Urothelium cell line (cell line): ENCODE measurements around the gene FRS2.
"Not testable (repeated sequence)": the region's sequence is repeated elsewhere in the genome, so short reads cannot be mapped to it uniquely, and the experiment has no call there.

ENCODE experiments used
- DNase-seq: peaks from one replicate; pipeline ENCODE4 v3.0.0; 2011; ENCODE audit warnings: low spot score, mixed read lengths
- FAIRE-seq: peaks from 2 replicates; lab custom pipeline; 2011; peaks lifted over from hg19 to GRCh38; lab: Jason Lieb, UNC

Gene FRS2, protein sequence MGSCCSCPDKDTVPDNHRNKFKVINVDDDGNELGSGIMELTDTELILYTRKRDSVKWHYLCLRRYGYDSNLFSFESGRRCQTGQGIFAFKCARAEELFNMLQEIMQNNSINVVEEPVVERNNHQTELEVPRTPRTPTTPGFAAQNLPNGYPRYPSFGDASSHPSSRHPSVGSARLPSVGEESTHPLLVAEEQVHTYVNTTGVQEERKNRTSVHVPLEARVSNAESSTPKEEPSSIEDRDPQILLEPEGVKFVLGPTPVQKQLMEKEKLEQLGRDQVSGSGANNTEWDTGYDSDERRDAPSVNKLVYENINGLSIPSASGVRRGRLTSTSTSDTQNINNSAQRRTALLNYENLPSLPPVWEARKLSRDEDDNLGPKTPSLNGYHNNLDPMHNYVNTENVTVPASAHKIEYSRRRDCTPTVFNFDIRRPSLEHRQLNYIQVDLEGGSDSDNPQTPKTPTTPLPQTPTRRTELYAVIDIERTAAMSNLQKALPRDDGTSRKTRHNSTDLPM

DNA sequence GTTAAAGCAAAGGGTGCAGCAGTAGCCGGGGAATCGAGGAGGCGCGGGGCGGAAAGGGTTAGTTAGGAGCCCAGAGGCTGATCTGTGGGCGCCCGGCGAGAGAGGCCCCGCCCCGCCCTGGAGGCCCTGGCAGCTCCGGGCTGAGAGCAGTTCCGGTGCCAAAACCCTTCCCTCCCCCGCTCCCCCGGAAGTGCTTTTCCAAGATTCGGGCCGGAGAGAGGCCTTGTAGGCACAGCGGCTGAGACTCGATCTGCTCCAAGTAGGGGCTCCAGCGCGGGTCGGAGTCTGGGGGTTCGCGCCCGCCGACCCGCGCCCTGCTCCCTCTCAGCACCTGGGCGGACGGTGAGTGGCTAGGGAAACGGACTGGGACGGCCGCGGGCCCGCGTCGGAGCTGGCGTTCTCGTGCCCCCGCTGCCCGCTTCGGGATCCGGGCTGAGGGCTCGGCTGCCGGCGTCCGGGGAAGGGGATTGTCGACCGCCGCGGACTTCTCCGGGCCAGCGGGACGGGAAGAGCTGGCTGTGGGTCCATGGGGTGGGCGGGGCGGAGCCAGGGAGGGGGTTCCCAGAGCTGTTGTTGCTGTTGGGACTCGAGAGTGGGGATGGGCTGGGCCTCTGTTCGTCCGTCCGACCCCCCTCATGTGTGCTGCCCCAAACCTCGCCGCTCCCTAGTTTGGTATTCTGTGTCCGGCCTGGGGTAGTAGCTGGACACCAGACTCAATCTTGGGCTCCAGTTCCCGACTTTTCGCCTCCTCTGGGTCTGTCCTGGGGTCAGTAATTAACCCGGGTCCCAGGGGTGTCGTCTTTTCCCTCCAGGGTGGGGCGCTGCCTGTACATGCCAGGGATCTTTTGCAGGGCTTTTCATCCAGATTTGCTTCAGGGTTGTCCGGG lies at the start of gene FRS2:
Gene FRS2 (plus strand): TSS at position 200 of the 887 bp plus-strand sequence. CDS start 98,643 bp downstream, outside the sequence.
- FAIRE-seq (no peak), DNase-seq (peak; percentile 91)

DNA sequence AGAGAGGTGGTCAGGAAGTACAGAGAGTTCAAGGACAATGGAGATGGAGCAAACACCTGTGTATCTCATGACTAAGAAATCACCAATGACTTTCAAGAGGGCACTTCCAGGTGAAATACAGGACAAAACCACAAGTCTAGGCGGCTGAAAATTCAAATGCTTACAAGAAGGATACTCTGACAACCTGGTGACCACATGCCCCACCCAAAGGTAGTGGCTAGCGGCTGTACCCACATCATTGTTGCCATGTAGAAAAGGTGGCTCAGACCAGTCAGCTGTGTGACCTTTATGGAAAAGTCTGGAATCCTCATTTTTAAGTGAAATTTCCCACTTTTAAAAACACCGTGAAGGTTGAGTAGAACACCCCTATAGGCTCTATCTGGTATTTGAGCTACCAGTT lies 48.6 kb upstream of the FRS2 start:
- DNase-seq (no peak), FAIRE-seq (no peak)

DNA sequence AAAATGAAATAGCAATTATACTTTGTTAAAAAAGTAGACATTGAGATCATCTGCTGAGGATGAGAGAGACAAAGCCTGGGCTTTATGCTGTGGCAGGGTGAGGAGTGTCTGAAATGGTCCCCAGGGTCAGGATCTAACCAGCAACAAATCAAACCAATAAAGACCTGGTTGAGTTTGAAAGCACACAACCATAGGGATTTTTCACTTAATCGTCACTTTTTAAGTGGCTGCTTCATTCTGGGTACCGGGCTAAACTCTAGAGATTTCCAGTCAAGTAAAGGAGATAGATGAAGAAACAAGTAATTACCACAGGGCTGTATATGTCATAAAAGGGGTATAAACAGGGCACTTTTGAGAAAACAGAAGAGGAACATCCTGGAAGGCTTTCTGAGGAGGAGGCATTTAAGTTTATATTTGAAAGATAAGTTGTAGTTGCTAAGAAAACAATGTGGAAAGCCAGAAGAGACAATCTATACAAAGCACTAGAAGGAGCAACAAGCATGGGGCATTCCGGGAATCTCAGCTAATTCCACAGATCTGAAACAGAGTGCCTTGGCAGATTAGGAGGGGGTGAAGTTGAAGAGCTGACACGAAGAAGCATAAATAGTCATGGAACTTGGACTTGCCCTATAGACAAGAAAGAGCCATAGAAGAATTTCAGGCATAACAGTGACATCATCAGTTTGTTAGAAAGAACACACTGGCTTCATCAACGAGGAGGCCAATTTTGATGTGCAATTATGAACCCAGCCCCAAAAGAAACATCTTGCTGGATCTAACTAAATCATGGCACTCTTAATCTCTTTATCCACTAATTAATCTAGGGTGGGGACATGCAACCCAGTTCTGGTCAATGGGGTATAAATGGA lies 46.9 kb upstream of the FRS2 start:
- DNase-seq, result no peak
- no peak for FAIRE-seq

DNA sequence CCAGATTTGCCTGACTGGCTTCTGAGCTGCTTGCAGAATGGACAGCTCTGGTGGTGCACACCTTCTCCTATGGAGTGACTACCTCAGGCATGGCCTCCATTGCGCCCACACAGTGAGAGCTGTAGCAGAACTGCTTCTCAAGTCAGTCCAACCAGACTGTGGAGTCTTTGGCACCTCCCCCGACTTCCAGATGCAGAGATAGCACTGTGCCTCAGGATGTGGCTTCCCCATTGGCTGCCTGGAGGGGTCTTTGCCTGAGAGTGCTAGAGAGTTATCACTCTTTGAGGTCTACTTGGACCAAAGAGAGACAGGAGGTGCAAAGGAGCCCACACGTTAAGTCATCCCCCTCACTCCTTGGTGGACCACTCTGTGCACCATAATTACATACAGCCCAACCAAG lies 44.8 kb upstream of the FRS2 start:
- FAIRE-seq (no peak), DNase-seq (no peak)

DNA sequence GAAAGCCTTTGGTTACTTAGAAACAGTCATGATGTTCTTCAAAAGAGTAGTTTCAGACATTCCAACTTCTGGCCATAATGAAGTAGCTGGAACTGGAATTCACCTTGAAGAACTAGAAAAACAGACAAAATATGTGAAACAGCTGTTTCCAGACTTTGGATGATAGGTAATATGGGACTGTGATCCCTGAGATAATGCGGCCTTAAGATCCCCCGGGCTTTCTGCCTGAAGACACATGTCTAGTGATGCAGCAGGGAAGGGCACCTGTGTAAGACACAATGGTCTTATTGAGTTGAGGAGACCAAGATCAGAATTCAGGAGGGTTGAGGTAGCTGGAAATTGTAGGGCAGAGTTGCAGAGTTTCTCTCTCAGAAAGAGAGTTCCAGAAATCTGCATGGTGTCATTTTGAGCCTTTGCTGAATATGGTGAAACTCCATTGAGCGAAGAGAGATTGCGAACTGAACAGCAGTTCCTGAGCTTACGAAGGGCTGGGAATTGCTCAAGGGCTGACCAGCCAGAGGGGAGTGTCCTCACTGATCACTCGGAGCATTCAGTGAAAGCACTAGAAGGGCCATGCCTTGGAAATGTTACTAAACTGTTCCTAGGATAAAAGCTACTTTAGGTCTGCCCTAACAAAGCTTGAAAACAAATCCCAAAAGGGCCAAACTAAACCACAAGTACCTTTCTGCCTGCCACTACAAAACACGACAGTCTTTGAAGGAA lies 41.7 kb upstream of the FRS2 start:
- no peak for FAIRE-seq
- no peak for DNase-seq

DNA sequence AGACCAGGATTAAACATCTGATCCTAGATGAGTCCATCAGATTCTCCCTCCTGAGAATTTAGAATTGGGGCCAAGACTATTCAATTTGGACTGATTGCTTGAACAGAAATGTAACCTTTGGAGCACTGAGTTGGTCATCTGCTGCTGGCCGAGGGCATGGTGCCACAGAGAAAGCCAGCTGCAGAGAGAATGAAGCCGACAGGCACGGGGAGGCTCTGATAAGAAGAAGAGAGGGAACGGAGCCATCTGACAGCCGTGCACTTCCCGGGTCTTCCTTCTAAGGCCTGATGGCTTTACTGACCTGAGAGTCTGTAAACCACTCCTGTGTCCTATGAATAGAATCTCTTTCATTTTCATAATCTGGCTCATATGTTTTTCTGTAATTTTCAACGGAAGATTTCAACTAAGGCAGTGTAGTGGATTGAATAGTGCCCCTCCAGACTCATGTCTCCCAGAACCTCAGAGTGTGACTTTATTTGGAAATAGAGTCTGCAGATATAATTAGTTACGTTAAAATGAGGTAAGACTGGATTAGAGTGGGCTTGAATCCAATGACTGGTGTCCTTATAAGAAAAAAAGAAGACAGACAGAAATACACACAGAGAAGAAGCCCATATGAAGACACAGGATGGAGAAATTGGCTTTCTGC lies 39.1 kb upstream of the FRS2 start:
- DNase-seq (no peak), FAIRE-seq (no peak)

DNA sequence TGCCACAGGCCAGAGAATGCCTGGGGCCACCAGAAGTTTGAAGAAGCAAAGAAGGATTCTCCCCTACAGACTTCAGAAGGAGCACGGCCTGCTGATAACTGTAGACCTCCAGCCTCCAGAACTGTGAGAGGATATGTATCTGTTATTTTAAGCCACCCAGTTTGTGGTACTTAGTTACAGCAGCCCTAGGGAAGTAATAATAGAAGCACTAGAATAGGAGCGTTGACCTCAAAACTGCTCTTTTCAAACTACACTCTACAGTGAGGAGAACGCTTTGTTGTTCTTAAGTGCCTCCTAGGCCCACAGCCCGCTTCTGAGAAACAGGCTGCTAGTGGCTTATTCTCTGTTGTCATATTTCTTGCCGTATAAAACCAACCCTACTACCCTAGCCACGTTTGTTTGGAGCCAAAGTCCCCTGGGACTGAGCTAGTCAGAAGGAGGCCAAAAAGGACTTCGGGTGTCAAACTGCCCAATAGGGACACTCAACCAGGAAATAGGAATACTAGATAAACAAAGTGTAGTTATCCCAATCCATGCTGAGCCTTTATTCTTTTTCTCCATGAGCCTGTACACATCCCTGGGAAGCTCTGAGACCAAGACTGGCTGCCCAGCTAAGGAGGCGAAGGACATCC lies 38.5 kb upstream of the FRS2 start:
- no peak for DNase-seq

DNA sequence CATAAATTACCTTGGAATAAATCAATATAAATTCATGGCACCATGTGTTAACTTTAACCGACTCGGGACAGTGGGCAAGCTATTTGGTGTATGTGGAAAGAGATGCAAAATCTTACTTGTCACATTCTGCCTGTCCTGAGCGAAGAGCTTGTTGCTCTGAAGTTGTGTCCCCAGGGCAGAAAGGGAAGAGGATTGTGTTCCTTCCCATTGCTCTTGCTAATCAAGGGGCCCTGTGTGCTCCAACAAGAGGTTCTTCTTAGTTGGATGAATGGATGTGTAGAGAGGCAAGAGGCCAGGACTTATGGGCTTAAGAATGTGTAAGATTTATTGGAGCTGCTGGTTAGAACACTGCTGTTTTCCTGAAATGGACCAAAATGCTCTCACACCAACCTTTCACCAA lies 36.5 kb upstream of the FRS2 start:
- DNase-seq, result no peak
- FAIRE-seq, result no peak

More for the DNA sequence above, 38.5 kb upstream of the FRS2 start:
- FAIRE-seq, result no peak

DNA sequence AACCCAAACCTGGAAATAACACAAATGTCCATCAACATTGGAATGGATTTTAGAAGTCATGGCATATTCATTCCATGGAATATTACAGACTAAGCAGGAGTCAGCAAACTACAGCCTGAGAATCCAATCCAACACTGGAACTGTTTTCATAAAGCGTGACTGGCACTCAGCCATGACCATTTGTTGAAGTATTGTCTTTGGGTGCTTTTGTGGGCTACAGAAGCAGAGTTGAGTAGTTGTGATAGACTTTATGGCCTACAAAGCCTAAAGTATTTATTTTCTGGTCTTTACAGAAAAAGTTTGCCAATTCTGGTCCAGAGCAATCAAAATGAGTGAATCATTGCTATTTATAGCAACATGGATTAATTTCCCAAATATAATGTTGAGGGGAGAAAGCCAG lies 34.5 kb upstream of the FRS2 start:
- FAIRE-seq (no peak), DNase-seq (no peak)

DNA sequence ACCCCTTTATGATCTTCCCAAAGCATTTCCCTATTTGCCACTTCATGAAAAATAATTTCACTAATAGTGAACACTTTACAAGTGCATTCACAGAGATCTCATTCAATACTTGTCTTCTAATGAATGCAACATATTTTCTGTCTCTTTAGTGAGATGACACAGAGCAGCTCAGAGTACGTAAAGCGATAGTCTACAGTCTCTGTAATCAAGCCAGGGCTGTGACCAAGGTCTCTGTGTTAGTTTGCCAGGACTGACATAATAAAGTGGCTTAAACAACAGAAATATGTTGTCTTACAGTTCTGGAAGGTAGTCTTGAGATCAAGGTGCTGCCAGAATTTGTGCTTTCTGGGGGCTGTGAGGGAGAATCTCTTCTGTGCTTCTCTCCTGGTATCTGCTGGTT lies 33.1 kb upstream of the FRS2 start:
- DNase-seq (no peak), FAIRE-seq (no peak)

DNA sequence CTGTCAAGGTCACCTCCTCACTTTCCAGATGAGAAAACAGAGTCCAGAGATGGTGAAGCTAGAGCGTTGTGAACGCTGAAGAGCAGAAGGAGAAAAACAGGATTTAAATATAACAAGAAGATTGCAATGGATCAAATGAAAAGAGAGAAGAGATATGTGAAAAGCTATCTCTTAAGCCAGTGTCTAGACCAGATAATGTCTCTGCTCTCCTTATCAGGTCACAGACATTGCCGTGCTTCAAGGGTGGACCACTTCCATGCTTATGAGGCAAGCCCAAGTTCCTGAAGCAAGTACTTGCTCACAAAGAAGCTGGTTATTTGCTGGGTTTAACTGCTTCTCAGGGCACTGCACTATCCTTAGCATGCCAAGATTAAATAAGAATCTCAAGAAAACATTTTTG lies 31.6 kb upstream of the FRS2 start:
- no peak for FAIRE-seq
- no peak for DNase-seq

DNA sequence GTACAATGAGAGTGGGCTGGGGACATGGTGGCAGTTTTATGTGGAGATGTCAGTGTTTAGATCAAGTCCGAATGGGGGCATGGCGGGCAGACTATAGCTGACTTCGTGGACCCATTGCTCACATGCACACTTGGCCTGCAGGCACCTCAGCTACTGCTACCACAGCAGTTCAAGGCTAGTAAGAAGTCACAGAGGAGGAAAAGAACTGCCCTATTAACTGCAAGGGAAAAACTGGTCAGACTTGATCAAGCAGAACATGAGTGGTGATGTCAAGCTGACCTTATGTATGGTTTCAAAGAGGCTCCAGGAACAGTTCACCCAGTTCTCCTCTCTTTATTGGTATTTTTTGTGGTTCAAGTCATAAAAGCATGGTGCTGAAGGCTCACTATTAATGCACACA lies 30.2 kb upstream of the FRS2 start:
- no peak for DNase-seq

DNA sequence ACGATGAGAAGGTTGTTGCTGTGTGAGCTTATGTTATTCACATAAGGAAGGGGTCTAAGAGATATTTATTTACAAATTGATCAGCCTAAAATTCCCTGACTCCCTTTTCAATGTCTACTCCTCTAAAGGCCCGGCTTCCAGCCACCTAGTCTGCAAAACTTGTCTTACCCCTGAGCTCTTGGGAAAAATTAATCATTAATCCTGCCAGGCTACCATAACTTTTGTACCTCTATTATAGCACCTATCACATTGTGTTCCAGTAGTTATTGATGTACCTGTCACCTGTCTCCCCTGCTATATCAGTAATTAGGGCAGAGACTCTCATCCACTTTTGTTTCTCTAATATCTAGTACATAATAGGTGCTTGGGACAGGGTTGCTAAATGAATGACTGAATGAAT lies 29.3 kb upstream of the FRS2 start:
- DNase-seq, result no peak
- no peak for FAIRE-seq

More for the DNA sequence above, 30.2 kb upstream of the FRS2 start:
- FAIRE-seq, result no peak

DNA sequence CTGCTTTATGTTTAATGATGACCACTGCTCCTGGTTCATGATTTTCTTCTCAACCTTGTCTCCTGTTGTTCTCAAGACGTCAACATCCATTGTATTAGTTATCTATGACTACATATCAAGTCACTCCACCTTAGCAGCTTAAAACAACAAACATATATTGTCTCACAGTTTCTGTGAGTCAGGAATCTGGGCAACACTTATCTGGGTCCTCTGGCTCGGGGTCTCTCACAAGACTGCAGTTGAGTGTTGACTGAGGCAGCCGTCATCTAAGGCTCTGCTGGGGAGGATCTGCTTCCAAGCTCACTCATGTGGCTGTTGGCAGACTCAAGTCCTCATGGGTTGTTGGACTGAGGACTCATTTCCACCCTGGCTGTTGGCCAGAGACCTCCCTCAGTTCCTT lies 27.3 kb upstream of the FRS2 start:
- FAIRE-seq (no peak), DNase-seq (no peak)

DNA sequence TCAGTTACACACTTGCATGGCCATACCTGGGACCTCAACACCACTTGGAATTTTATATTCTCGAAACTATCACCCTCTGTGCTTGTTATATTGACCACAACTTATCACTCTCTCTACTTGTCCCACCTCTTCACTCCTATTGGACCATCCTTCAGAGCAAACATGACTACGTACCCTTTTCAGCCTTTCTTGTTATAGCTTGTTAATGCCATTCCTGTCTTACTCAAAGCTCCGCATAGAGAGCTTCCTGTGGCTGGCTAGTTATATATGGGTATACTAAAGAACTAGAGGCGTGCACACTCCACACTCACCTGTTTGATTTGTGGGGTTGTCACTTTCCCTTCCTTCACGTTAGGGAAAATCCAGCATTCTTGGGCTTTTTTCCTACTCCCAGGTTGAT lies 26.3 kb upstream of the FRS2 start:
- DNase-seq (no peak), FAIRE-seq (no peak)

DNA sequence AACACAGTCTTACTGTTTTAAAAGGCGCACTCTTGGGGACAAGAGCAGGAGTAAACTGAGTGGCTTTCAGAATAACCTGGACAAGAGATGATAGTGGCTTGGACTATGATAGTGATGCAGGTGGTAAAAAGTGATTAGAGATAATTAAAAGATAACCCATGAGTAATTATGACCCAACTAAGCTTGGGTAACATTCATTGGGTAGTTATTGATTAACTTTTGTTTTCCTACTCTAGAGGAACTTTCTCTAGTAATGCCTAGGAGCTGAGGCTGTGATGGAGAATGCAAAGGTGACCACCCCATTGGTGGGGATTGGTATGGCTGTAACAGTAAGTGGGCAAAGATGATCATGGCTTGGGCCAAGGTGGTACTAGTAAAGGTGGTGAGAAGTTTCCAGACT lies 22.3 kb upstream of the FRS2 start:
- no peak for DNase-seq
- no peak for FAIRE-seq

DNA sequence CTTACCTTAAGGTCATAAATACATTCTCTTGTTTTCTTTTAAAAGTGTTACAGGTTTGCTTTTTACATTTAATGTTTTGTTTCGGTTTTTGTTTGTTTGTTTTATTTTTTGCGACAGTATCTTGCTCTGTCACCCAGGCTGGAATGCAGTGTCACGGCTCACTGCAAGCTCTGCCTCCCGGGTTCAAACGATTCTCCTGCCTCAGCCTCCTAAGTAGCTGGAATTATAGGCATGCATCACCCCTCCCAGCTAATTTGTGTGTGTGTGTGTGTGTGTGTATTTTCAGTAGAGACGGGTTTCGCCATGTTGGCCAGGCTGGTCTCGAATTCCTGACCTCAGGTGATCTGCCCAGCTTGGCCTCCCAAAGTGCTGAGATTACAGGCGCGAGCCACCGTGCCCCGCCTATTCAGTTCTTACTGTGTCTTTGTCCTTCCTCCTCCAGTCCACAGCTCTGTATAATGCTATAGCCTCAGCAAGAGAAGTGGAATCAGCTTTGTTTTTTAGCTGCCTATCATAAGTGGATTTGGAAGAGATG lies 17.5 kb upstream of the FRS2 start:
- not testable (repeated sequence) for FAIRE-seq, DNase-seq

DNA sequence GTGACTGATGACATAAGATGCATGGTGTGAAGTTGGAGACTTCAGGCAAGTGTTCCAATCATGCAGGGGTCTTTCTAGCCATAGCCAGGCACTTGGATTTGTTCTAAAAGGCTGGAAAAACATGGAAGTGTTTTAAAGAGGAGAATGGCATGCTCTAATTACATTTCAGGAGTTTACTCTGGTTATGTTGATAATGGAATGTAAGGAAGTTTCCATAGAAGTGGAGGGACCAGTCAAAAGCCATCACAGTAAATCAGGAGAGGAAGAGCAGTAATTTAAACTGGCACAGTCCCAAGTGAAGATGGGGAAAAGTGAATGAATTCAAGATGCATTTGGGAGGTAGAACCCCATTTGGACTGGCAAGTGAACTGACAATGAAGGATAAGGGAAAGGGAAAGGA lies 13.9 kb upstream of the FRS2 start:
- DNase-seq (no peak), FAIRE-seq (no peak)

DNA sequence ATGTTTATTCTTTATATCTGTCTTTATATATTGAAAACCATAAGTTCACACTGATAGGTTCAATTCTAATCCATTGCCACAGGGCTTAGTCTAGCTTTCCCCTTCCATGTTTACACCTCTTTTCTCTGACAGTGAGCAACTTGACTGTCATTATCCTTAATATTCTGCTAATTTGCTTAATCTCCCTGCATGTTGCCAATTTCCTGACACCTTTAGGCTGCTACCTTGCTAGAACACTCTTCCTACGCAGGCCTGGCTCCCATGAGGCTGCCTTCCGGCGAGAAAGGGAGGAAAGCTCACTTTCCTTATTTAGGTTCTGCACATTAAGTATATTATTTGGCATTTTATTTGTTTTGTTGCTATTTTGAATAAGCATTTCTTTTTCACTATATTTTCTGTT lies 12.8 kb upstream of the FRS2 start:
- no peak for DNase-seq
- no peak for FAIRE-seq
